NCI-H526 (cell line): ENCODE measurements around the gene RELB.

ENCODE experiments used
- DNase-seq, 2 experiments: peaks; one replicate each; lab custom pipeline; 2025; lab: John Stamatoyannopoulos, UW

Gene RELB

DNA sequence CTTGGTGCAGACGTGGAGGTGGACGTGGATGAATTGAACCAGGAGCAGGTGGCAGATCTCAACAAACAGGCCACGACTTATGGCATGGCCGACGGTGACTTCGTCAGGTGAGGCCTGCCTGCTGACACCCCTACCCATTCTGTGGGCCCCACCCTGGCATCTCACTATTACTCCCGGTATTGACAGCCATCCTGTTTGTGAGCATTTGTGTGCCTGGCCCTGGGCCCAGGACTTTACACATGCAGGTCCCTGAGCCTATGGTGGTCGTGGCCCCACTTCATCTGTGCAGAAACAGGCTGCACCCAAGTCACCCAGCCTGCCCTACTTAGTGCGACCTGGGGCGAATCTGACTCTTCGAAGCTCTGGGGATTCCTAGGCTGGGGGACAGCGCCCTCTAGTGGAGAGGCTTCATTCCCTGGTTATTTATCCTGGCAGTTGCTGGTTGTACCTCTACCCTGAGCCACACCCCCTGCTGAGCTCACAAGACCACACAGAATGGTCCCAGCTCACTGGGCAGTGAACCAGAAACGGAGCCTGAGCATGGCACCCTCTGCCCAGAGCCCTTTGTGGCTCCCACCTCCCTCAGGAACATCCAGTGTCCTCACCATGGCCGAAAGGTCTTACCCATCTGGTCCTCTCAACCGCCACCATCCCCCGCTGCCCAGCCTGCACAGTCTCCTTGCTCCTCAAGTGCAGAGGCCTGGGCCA lies 58.1 kb downstream of the RELB start:
- peak; percentile 50 to 83 for DNase-seq

DNA sequence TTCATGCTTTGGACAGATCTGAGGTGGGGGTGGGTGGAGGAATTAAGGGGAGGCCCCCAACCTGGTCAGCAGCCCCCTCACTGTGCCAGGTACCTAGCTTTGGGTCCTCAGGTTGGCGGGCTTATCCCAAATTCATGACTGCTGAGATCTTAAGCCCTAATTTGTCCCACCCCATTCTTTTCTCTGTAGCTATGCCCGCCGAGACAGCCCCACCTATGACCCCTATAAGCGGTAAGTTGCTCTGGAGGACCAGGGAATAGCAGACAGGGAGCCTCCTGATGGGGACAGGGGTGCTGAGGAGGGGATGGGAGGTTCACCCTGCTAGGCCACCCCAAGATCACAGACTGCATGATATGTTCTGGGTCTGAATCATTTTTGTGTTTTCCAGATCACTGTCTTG lies 60.7 kb downstream of the RELB start:
- no peak for DNase-seq

GRCh38 chr19:45063851-45064801 lies 62.9 kb downstream of the RELB start:
- DNase-seq: no peak

GRCh38 chr19:45066921-45067661 lies 65.8 kb downstream of the RELB start:
- DNase-seq: no peak

GRCh38 chr19:45068041-45068440 lies 66.8 kb downstream of the RELB start:
- DNase-seq: no peak

- DNase-seq: peak in 1 of 2 experiments; percentile 25
These were observed 67.8 kb downstream of the RELB start for GRCh38 chr19:45069056-45069455.

DNA sequence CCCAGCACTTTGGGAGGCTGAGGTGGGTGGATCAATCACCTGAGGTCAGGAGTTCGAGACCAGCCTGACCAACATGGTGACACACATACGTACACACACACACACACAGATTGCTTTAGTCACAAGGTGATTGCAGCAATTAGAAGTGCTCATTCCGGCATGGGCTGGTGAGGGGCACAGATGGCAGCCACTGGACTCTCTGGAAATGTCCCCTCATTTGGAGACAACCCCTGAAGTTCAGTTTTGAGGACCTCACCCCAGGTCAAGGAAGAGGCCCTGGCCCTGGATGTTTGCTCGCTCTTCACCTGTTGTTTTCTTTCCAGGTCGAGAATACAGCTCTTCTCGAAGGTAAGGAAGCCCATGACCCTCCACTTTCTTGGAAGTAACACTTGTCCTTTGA lies 69.0 kb downstream of the RELB start:
- no peak for DNase-seq

GRCh38 chr19:45070861-45071544 lies 69.7 kb downstream of the RELB start:
- no peak for DNase-seq

DNA sequence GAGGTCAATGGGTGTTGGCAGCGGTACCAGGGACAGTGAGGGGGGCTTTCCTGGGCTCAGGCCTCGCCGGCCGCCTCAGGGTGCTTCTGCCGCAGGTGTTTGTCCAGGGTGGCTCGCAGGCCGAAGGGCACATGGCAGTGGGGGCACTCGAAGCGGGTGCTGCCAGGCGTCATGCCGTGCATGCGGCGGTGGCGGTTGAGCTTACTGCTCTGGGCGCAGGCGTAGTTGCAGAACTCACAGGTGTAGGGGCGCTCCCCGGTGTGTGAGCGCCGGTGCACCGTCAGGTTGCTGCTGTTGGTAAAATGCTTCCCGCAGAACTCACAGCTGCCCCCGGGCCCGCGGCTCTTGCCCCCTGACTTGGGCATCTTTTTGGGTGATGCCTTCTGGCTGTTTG lies 70.3 kb downstream of the RELB start:
- no peak for DNase-seq

DNA sequence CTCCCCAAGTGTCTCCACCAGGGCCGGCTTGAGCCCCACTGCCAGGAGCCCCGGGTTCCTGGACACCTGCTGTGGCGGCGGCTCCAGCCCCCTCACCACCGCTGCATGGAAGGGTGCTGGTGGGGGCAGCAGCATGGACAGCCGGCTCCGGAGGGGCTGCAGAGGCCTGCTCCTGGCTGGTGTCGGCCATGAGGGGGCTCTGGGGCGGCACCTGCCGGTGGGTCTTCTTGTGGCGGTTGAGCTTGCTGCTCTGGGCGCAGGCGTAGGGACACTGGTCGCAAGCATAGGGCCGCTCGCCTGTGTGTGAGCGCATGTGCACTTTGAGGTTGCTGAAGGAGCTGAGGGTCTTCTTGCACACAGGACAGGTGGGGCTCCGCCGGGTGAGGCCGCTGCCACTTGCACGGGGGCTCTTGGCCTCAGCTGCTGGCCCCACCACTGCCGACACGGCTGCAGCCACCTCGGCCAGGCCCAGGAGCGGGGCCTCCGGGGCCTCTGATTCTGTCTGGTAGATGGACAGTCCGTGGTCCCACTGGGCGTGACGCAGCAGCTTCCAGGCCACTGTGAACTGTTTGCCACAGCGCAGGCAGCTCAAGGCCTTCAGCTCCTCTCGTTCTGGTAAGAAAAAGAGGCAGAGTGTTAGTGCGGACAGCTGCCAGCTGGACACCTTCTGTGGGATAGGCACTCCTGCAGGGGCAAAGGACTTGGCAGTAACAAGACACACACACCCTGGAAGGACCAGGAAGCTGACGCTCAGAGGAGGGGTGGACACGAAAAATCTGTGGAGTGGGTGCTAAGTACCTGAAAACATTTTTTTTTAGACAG lies 70.9 kb downstream of the RELB start:
- DNase-seq: no peak

DNA sequence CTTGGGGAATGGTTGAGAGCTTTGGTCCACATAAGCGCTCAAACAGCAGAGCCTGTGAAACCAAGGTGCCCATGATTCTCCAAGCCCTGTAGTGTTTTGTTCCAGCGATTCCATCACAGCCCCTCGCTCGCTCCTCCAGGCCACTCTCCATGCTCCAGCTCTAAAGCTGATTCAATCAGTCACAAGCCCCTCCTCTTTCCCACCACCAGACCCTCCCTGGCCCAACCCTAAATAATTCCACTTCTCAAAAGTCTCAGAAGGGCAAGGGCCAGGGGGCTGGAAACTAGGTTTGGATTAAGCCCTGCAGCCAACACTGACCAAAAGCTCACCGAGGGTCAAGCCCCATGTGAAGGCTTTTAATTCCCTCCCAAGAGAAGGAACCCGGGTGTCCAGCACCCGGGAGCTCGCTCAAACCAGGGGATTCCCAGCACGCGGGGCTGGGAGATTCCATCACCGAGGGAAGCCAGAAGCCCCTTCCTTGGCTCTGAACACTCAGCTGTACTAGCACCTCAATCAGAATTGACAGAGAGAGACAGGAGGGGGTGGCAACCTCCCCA lies 73.6 kb downstream of the RELB start:
- no peak for DNase-seq

- DNase-seq: peak; percentile 32 to 82
These were observed 74.2 kb downstream of the RELB start for GRCh38 chr19:45075301-45076028.

DNA sequence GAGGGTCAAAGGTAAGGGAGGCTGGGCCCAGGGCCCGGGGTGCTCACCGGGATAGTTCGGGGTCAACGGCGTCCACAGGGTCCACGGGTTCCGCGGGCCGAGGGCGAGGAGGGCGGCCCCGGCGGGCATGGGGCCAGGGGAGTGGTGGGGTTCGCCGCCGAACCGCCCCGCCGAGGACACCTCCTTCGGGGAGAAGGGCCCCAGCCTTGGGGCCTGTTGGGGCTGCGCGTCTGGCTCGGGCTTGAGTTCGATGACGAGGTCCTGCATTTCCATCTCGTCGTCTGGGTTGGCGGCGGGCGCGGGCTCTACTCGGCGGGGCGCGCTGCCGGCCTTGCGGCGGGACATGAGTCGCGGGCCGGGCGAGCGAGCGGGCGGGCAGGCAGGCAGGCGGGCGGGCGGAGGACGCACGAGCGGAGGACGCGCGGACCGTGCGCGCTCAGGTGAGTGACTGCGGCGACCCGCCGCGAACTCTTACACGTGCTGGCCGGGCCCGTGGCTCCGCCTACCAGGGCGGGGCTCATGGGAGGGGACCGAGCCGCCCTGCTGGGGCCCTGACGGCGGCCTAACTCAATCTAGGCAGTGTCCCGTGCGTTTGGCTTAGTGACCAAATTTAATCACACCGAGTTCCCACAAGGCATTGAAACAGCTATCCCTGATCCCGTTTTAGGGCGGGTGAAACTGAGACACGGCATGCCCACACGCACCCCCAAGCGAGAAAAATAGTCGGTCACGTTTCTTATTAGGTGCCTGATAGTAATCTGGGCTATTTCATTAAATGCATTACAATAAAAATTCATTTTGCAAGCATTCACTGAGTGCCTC lies 75.0 kb downstream of the RELB start, which contains the start of gene ZNF296:
Gene ZNF296, minus strand, starts transcription at position 450 of the 822 bp plus-strand sequence. Its CDS starts 105 bp downstream, at position 345.
- DNase-seq: peak; percentile 48 to 94

DNA sequence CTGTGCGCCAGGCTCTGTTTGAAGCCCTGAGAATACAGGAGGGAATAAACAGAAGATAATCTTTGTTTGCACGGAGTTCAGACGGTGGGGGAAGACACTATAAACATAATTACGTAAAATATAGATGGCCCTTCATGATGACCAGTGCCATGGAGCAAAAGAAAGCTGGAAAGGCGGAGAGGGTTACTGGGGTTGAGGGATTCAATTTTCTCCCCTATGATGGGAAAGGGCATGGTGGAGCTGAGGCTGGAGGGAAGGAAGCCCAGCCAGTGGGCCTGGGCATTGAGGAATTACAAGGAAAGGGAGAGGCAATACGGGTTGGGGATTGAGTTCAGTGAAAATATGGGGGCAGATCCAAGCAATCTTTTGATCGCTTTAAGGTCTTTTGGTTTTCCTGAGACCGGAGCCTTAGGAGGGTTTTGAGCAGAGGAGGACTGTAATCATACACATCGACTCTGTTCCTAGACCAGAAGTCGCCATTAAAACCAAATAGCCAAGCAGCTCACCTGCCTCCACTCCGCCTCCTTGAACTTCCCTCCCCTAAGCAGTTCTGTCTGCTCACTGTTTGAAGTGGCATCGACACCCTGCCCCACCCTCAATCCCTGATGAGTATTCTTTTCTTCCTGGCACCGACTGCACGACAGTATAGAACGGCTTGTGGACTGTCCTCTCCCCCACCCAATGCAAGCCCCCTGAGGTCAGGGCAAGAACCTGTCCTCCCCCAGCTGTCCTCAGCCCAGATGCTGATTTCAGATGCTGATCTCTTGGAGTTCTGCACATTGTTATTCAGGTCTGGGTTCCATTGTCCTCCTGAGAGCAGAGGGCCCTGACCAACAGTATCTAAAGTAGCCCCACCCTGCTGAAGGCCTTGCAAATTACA lies 75.8 kb downstream of the RELB start:
- DNase-seq: no peak

GRCh38 chr19:45078390-45079062 lies 77.3 kb downstream of the RELB start:
- DNase-seq: no peak

DNA sequence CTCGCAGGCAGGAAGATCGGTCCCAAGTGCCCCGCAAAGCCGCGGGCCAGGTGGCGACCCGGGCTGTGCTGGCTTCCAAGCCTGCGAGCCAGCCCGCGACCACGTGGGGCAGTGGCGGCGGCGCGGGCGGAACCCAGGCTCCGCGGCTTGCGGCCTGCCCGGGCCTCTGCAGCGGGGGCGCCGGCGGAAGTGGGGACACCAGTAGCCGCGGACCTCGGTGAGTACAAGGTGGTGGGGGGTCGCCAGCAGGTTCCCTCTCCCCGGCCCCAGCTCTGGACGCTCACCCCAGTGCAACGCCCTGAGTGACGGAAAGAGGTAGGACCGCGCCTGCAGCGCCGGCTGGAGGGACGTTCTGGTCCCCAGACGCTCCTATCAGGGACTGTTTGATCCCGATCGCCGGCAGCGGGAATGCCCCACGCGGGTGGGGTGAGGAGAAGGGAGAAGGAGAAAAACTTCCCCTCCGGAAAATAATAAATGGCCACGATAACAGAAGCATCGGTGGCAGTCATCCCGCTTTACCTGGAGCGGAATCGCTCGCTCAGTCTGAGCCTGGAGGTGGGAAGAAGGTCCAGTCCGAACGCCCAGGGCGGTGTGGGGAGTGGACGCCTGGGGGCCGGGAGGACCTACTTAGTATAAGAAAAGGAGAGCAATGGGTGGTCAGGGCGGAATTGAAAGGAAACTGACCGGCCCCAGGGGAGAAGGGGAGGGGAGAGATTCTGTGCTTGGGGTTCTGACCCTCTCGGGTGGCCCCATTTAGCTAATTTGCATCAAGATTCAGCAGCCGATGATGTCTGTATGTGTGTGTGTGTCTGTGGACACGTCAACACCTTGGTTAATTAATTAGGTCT lies 78.0 kb downstream of the RELB start, which contains the start of gene GEMIN7:
Gene GEMIN7, plus strand, starts transcription at position 198 of the 848 bp plus-strand sequence. CDS start 10,855 bp downstream, outside the sequence.
- peak; percentile 34 to 88 for DNase-seq
